Measurements from ENCODE around the gene TTC8. TPM values are rescaled to one million over a fixed set of nuclear protein-coding genes. Genes with fewer than 3 reads are reported as not detected.
"Not testable (repeated sequence)": the region's sequence is repeated elsewhere in the genome, so short reads cannot be mapped to it uniquely, and the experiment has no call there.

TTC8 gene
- total and polyA plus RNA-seq, 2 donors (not counting 1 experiment from before 2014, with no cell fraction given), result 31.2 to 44.2 TPM

GRCh38 chr14:88808359-88808758 lies 16.1 kb upstream of the TTC8 start:
- no peaks in the 10 kb centered on the region for H3K4me1 ChIP-seq (ENCODE audit: control insufficient read depth, extremely low read depth, insufficient read depth, low read length)
- no peak overlapping the region for H3K27ac ChIP-seq (ENCODE audit: insufficient read depth, low read length)
- H4K20me1 ChIP-seq (ENCODE audit: control insufficient read depth, extremely low read depth, insufficient read depth, low read length), result no peaks in the 10 kb centered on the region
- H3K79me2 ChIP-seq (ENCODE audit: control insufficient read depth, insufficient read depth, low read length), result no peaks in the 10 kb centered on the region
- H3K36me3 ChIP-seq (ENCODE audit: control insufficient read depth, insufficient read depth, low read length), result no peaks in the 10 kb centered on the region
- H3K9ac ChIP-seq (ENCODE audit: insufficient read depth, low read length), result no peak overlapping the region
- no peaks in the 10 kb centered on the region for H3K9me3 ChIP-seq (ENCODE audit: control insufficient read depth, insufficient read depth, low read depth, low read length)
- no peak overlapping the region for H3K4me2 ChIP-seq (ENCODE audit: extremely low read depth, insufficient read depth, low read length)
- no peak for DNase-seq (ENCODE audit: low read depth in 2 of 2)
- no peak overlapping the region for H2AFZ ChIP-seq (ENCODE audit: low read length)
- no peaks in the 10 kb centered on the region for H3K27me3 ChIP-seq (ENCODE audit: control insufficient read depth, insufficient read depth, low read length)
- no peak overlapping the region for H3K4me3 ChIP-seq (replicated peaks in 1 of 4; ENCODE audit: control extremely low read depth in 1 of 4, insufficient read depth in 1 of 4, low read depth in 3 of 4, low read length in 4 of 4)
- TF ChIP-seq CTCF (conservative IDR thresholded peaks at IDR 0.05 in 1 of 2, IDR thresholded peaks at IDR 0.05 in 1 of 2; ENCODE audit: low read depth in 1 of 2, low read length in 2 of 2) (no peak), EZH2 (IDR thresholded peaks at IDR 0.05; ENCODE audit: low read length, missing control alignments) (no peak)

GRCh38 chr14:88815980-88816379 lies 8.5 kb upstream of the TTC8 start:
- Histone ChIP-seq H4K20me1 (ENCODE audit: control insufficient read depth, extremely low read depth, insufficient read depth, low read length) (no peaks in the 10 kb centered on the region), H2AFZ (ENCODE audit: low read length) (no peak overlapping the region), H3K79me2 (ENCODE audit: control insufficient read depth, insufficient read depth, low read length) (no peaks in the 10 kb centered on the region), H3K4me3 (replicated peaks in 1 of 4; ENCODE audit: control extremely low read depth in 1 of 4, insufficient read depth in 1 of 4, low read depth in 3 of 4, low read length in 4 of 4) (no peak overlapping the region), H3K4me1 (ENCODE audit: control insufficient read depth, extremely low read depth, insufficient read depth, low read length) (no peaks in the 10 kb centered on the region), H3K4me2 (ENCODE audit: extremely low read depth, insufficient read depth, low read length) (no peak overlapping the region), H3K36me3 (ENCODE audit: control insufficient read depth, insufficient read depth, low read length) (no peaks in the 10 kb centered on the region), H3K27me3 (ENCODE audit: control insufficient read depth, insufficient read depth, low read length) (no peaks in the 10 kb centered on the region), H3K9ac (ENCODE audit: insufficient read depth, low read length) (no peak overlapping the region), H3K27ac (ENCODE audit: insufficient read depth, low read length) (no peak overlapping the region), H3K9me3 (ENCODE audit: control insufficient read depth, insufficient read depth, low read depth, low read length) (no peaks in the 10 kb centered on the region)
- TF ChIP-seq EZH2 (IDR thresholded peaks at IDR 0.05; ENCODE audit: low read length, missing control alignments), result no peak
- no peak for TF ChIP-seq CTCF (conservative IDR thresholded peaks at IDR 0.05 in 1 of 2, IDR thresholded peaks at IDR 0.05 in 1 of 2; ENCODE audit: low read depth in 1 of 2, low read length in 2 of 2)
- DNase-seq (ENCODE audit: low read depth in 2 of 2), result no peak

GRCh38 chr14:88818018-88818417 lies 6.4 kb upstream of the TTC8 start:
- Histone ChIP-seq H3K4me2 (ENCODE audit: extremely low read depth, insufficient read depth, low read length) (no peak overlapping the region), H3K36me3 (ENCODE audit: control insufficient read depth, insufficient read depth, low read length) (no peaks in the 10 kb centered on the region), H3K27me3 (ENCODE audit: control insufficient read depth, insufficient read depth, low read length) (no peaks in the 10 kb centered on the region), H3K79me2 (ENCODE audit: control insufficient read depth, insufficient read depth, low read length) (no peaks in the 10 kb centered on the region), H2AFZ (ENCODE audit: low read length) (no peak overlapping the region), H3K9me3 (ENCODE audit: control insufficient read depth, insufficient read depth, low read depth, low read length) (no peaks in the 10 kb centered on the region), H3K9ac (ENCODE audit: insufficient read depth, low read length) (no peak overlapping the region), H4K20me1 (ENCODE audit: control insufficient read depth, extremely low read depth, insufficient read depth, low read length) (no peaks in the 10 kb centered on the region), H3K27ac (ENCODE audit: insufficient read depth, low read length) (no peak overlapping the region), H3K4me1 (ENCODE audit: control insufficient read depth, extremely low read depth, insufficient read depth, low read length) (no peaks in the 10 kb centered on the region), H3K4me3 (replicated peaks in 1 of 4; ENCODE audit: control extremely low read depth in 1 of 4, insufficient read depth in 1 of 4, low read depth in 3 of 4, low read length in 4 of 4) (no peak overlapping the region)
- DNase-seq (ENCODE audit: low read depth in 2 of 2), result no peak
- TF ChIP-seq CTCF (conservative IDR thresholded peaks at IDR 0.05 in 1 of 2, IDR thresholded peaks at IDR 0.05 in 1 of 2; ENCODE audit: low read depth in 1 of 2, low read length in 2 of 2), result no peak
- no peak for TF ChIP-seq EZH2 (IDR thresholded peaks at IDR 0.05; ENCODE audit: low read length, missing control alignments)

- H3K9me3 ChIP-seq (ENCODE audit: control insufficient read depth, insufficient read depth, low read depth, low read length); H3K27me3 ChIP-seq (ENCODE audit: control insufficient read depth, insufficient read depth, low read length); H3K9ac ChIP-seq (ENCODE audit: insufficient read depth, low read length); H3K36me3 ChIP-seq (ENCODE audit: control insufficient read depth, insufficient read depth, low read length); H2AFZ ChIP-seq (ENCODE audit: low read length); H4K20me1 ChIP-seq (ENCODE audit: control insufficient read depth, extremely low read depth, insufficient read depth, low read length); H3K79me2 ChIP-seq (ENCODE audit: control insufficient read depth, insufficient read depth, low read length); H3K4me3 ChIP-seq (replicated peaks in 1 of 4; ENCODE audit: control extremely low read depth in 1 of 4, insufficient read depth in 1 of 4, low read depth in 3 of 4, low read length in 4 of 4); H3K27ac ChIP-seq (ENCODE audit: insufficient read depth, low read length); DNase-seq (ENCODE audit: low read depth in 2 of 2); H3K4me2 ChIP-seq (ENCODE audit: extremely low read depth, insufficient read depth, low read length); H3K4me1 ChIP-seq (ENCODE audit: control insufficient read depth, extremely low read depth, insufficient read depth, low read length): not testable (repeated sequence)
Measured at GRCh38 chr14:88819674-88820073, 4.8 kb upstream of the TTC8 start.
